H7 (cell line): ENCODE measurements around the gene MRPL54. TPM values are rescaled to one million over a fixed set of nuclear protein-coding genes. Genes with fewer than 3 reads are reported as not detected.

Experiments
- DNase-seq: peaks from one replicate; pipeline ENCODE4 v3.0.0; 2012
- H3K27me3 ChIP-seq: 2 replicates; pipeline ENCODE4 v1.6.0; 2011; ENCODE audit warnings: mild to moderate bottlenecking, low read length; ENCODE audit not compliant: control insufficient read depth, insufficient read depth
- H3K36me3 ChIP-seq: replicated peaks from 2 replicates; pipeline ENCODE4 v1.5.1; 2011; ENCODE audit warnings: low read length; ENCODE audit not compliant: control insufficient read depth, insufficient read depth
- H3K4me3 ChIP-seq: 2 replicates; pipeline ENCODE4 v1.5.1; 2011; ENCODE audit warnings: low read depth, mild to moderate bottlenecking, control low read depth, low read length, moderate library complexity; ENCODE audit not compliant: insufficient read depth
- total RNA-seq: library from RNA; depleted of rRNA; stranded (reverse); fragments of >200 nt; shearing (Covaris generic); gene quantifications from 2 replicates; pipeline ENCODE4 v1.2.3, GENCODE V29; 2014

Gene MRPL54
- total RNA-seq, 1 experiment from 2014 or later = 56.3 TPM

GRCh38 chr19:3800996-3801395 lies 38.5 kb downstream of the MRPL54 start:
- Histone ChIP-seq H3K4me3 (peak overlapping the region; percentile 32; the same call in 1 of the 2 replicates), H3K36me3 (no peaks in the 10 kb centered on the region), H3K27me3 (peaks cover 13% of the 10 kb centered on the region)
- no peak for DNase-seq

- peak overlapping the region; percentile 32; the same call in 1 of the 2 replicates for H3K4me3 ChIP-seq
- no peaks in the 10 kb centered on the region for H3K36me3 ChIP-seq
- peak; percentile 93 for DNase-seq
- H3K27me3 ChIP-seq = peaks cover 13% of the 10 kb centered on the region
Observed at GRCh38 chr19:3801412-3802096, 39.1 kb downstream of the MRPL54 start.

- Histone ChIP-seq H3K36me3 (no peaks in the 10 kb centered on the region), H3K27me3 (peaks cover 13% of the 10 kb centered on the region), H3K4me3 (no peak overlapping the region)
- peak; percentile 55 for DNase-seq
Observed at GRCh38 chr19:3803114-3803888, 40.8 kb downstream of the MRPL54 start.

GRCh38 chr19:3803986-3804385 lies 41.5 kb downstream of the MRPL54 start:
- Histone ChIP-seq H3K4me3 (no peak overlapping the region), H3K36me3 (no peaks in the 10 kb centered on the region), H3K27me3 (peaks cover 13% of the 10 kb centered on the region)
- DNase-seq = no peak

GRCh38 chr19:3804429-3804828 lies 41.9 kb downstream of the MRPL54 start:
- no peak overlapping the region for H3K4me3 ChIP-seq
- peaks cover 13% of the 10 kb centered on the region for H3K27me3 ChIP-seq
- peak; percentile 46 for DNase-seq
- no peaks in the 10 kb centered on the region for H3K36me3 ChIP-seq

- no peak overlapping the region for H3K4me3 ChIP-seq
- H3K36me3 ChIP-seq = no peaks in the 10 kb centered on the region
- DNase-seq = peak; percentile 52
- peaks cover 11% of the 10 kb centered on the region; the same call in 1 of the 2 replicates for H3K27me3 ChIP-seq
Observed at GRCh38 chr19:3805859-3806258, 43.4 kb downstream of the MRPL54 start.

- peaks cover 2% of the 10 kb centered on the region; the same call in 1 of the 2 replicates for H3K27me3 ChIP-seq
- no peaks in the 10 kb centered on the region for H3K36me3 ChIP-seq
- no peak overlapping the region for H3K4me3 ChIP-seq
- no peak for DNase-seq
Observed at GRCh38 chr19:3807131-3807480, 44.6 kb downstream of the MRPL54 start.

- DNase-seq = no peak
- no peaks in the 10 kb centered on the region for H3K36me3 ChIP-seq
- no peak overlapping the region for H3K4me3 ChIP-seq
- no peaks in the 10 kb centered on the region for H3K27me3 ChIP-seq
Observed at GRCh38 chr19:3807574-3808354, 45.3 kb downstream of the MRPL54 start.

GRCh38 chr19:3808420-3809143 lies 46.1 kb downstream of the MRPL54 start:
- Histone ChIP-seq H3K36me3 (no peaks in the 10 kb centered on the region), H3K27me3 (no peaks in the 10 kb centered on the region), H3K4me3 (no peak overlapping the region)
- DNase-seq = no peak

GRCh38 chr19:3809881-3810707 lies 47.6 kb downstream of the MRPL54 start:
- DNase-seq = no peak
- Histone ChIP-seq H3K4me3 (no peak overlapping the region), H3K27me3 (no peaks in the 10 kb centered on the region), H3K36me3 (no peaks in the 10 kb centered on the region)

GRCh38 chr19:3810708-3811355 lies 48.4 kb downstream of the MRPL54 start:
- Histone ChIP-seq H3K36me3 (no peaks in the 10 kb centered on the region), H3K27me3 (no peaks in the 10 kb centered on the region), H3K4me3 (no peak overlapping the region)
- peak; percentile 60 for DNase-seq

GRCh38 chr19:3813473-3814392 lies 51.3 kb downstream of the MRPL54 start:
- no peak for DNase-seq
- no peaks in the 10 kb centered on the region for H3K27me3 ChIP-seq

More at GRCh38 chr19:3813473-3814392, 51.3 kb downstream of the MRPL54 start:
- H3K4me3 ChIP-seq = no peak overlapping the region
- H3K36me3 ChIP-seq = no peaks in the 10 kb centered on the region
